HepG2 (cell line): Measurements from ENCODE around the gene HMBS. TPM values are rescaled to one million over a fixed set of nuclear protein-coding genes. Genes with fewer than 3 reads are reported as not detected.

ENCODE experiments used
- ATAC-seq: fragments of 200-7000 bp; cut with Tn5 transposase; 3 replicates; pipeline ENCODE4 v1.9.1; 2020; ENCODE audit warnings: mild to moderate bottlenecking, moderate library complexity
- BruUV-seq: library from RNA; stranded (reverse); fragments of 400-500 nt; replicated peaks from 2 replicates; lab custom pipeline; 2021; lab: Mats Ljungman, UMichigan
- CTCF ChIA-PET: fragments of 300-600 bp; formaldehyde crosslinking; extraction: SDS; loops from one replicate; lab custom pipeline; 2021; ENCODE audit warnings: low total read pairs, inconsistent platforms, low intra/inter-chr PET ratio; lab: Yijun Ruan, JAX
- POLR2A ChIA-PET: fragments of 350-600 bp; sonication (Branson Sonifier 250); formaldehyde crosslinking; loops from one replicate; lab custom pipeline; 2020; ENCODE audit warnings: antibody characterized with exemption, inconsistent platforms; lab: Yijun Ruan, JAX
- DNase-seq: peaks from one replicate; pipeline ENCODE4 v3.0.0-alpha.2; 2015; ENCODE audit warnings: low spot score
- FAIRE-seq: peaks from 3 replicates; lab custom pipeline; 2011; peaks lifted over from hg19 to GRCh38; lab: Jason Lieb, UNC
- H2AFZ ChIP-seq: one replicate; pipeline ENCODE4 v1.6.1; 2011; ENCODE audit warnings: low read length, inconsistent platforms
- H3K27ac ChIP-seq: fragments of 300-600 bp; 3 replicates; pipeline ENCODE4 v1.8.0; 2011; ENCODE audit warnings: mixed run types, mild to moderate bottlenecking, mixed read lengths, low read length, inconsistent platforms; ENCODE audit not compliant: insufficient read depth; ENCODE audit errors: extremely low read length
- H3K27me3 ChIP-seq, 2 experiments: fragments of 200-600 bp in 1 of 2; 2 replicates in 1 of 2; 3 replicates in 1 of 2; pipeline versions ENCODE4 v1.6.0 to v1.8.0; 2011; ENCODE audit warnings: low read length in 2 of 2, mild to moderate bottlenecking in 2 of 2, moderate library complexity in 2 of 2, inconsistent platforms in 1 of 2; ENCODE audit not compliant: insufficient read depth in 2 of 2, control insufficient read depth in 1 of 2
- H3K36me3 ChIP-seq, 2 experiments: fragments of 200-600 bp in 1 of 2; replicated peaks in 1 of 2; 2 replicates in 1 of 2; 3 replicates in 1 of 2; pipeline versions ENCODE4 v1.5.1 to v1.8.0; 2011; ENCODE audit warnings: low read length in 2 of 2, inconsistent platforms in 1 of 2; ENCODE audit not compliant: insufficient read depth in 2 of 2, control insufficient read depth in 1 of 2
- H3K4me1 ChIP-seq: 2 replicates; pipeline ENCODE4 v1.5.1; 2012; ENCODE audit warnings: low read length, inconsistent platforms; ENCODE audit not compliant: insufficient read depth
- H3K4me2 ChIP-seq: 2 replicates; pipeline ENCODE4 v1.6.0; 2011; ENCODE audit warnings: low read depth, low read length, inconsistent platforms
- H3K4me3 ChIP-seq, 3 experiments: fragments of 200-600 bp in 1 of 3; sonication (generic), shearing (Covaris generic) in 1 of 3; replicated peaks in 1 of 3; 2 replicates each; pipeline ENCODE4 v1.5.1; 2011 to 2016; ENCODE audit warnings: low read length in 3 of 3, inconsistent platforms in 2 of 3, low read depth in 2 of 3, mild to moderate bottlenecking in 2 of 3, control low read depth in 1 of 3, mixed read lengths in 1 of 3; ENCODE audit not compliant: insufficient read depth in 1 of 3
- H3K79me2 ChIP-seq: one replicate; pipeline ENCODE4 v1.6.1; 2011; ENCODE audit warnings: low read length, inconsistent platforms; ENCODE audit not compliant: insufficient read depth
- H3K9ac ChIP-seq: 2 replicates; pipeline ENCODE4 v1.6.0; 2011; ENCODE audit warnings: mild to moderate bottlenecking, low read depth, low read length, inconsistent platforms; ENCODE audit not compliant: insufficient read depth
- H3K9me3 ChIP-seq: 2 replicates; pipeline ENCODE4 v1.5.1; 2012; ENCODE audit warnings: mild to moderate bottlenecking, low read length
- H4K20me1 ChIP-seq: 2 replicates; pipeline ENCODE4 v1.6.0; 2011; ENCODE audit warnings: inconsistent platforms, mild to moderate bottlenecking, low read length, moderate library complexity; ENCODE audit not compliant: insufficient read depth
- ARID2 ChIP-seq: sonication (generic); formaldehyde crosslinking; IDR thresholded peaks from 2 replicates; pipeline ENCODE4 v1.8.1; 2022; ENCODE audit warnings: mild to moderate bottlenecking, missing genetic modification reagents, borderline replicate concordance
- FOSL1 ChIP-seq: sonication (generic); formaldehyde crosslinking; IDR thresholded peaks from 2 replicates; pipeline ENCODE4 v1.9.0; 2021; ENCODE audit warnings: missing genetic modification reagents, borderline replicate concordance
- GMEB2 ChIP-seq: IDR thresholded peaks from 2 replicates; pipeline ENCODE4 v1.6.1; 2016; ENCODE audit warnings: missing biosample characterization, missing genetic modification reagents, low read depth
- MEIS1 ChIP-seq: sonication (generic); formaldehyde crosslinking; IDR thresholded peaks from 2 replicates; pipeline ENCODE4 v1.9.0; 2021; ENCODE audit warnings: mild to moderate bottlenecking, missing genetic modification reagents, moderate library complexity, borderline replicate concordance
- MEIS2 ChIP-seq: sonication (generic); formaldehyde crosslinking; IDR thresholded peaks from 2 replicates; pipeline ENCODE4 v1.9.0; 2021; ENCODE audit warnings: mild to moderate bottlenecking, missing genetic modification reagents
- RBFOX2 ChIP-seq: fragments of 200-400 bp; formaldehyde crosslinking; IDR thresholded peaks from 2 replicates; pipeline ENCODE4 v1.6.1; 2017; ENCODE audit warnings: low read depth, mild to moderate bottlenecking, low read length
- SP5 ChIP-seq: IDR thresholded peaks from 2 replicates; pipeline ENCODE4 v1.6.1; 2016; ENCODE audit warnings: low read depth, borderline replicate concordance
- TOE1 ChIP-seq: sonication (generic); formaldehyde crosslinking; IDR thresholded peaks from 2 replicates; pipeline ENCODE4 v1.4.0; 2020; ENCODE audit warnings: mild to moderate bottlenecking, missing genetic modification reagents
- ZBTB14 ChIP-seq: sonication (generic); formaldehyde crosslinking; IDR thresholded peaks from 2 replicates; pipeline ENCODE4 v1.4.0; 2020; ENCODE audit warnings: missing genetic modification reagents
- ZNF143 ChIP-seq: sonication (generic); formaldehyde crosslinking; IDR thresholded peaks from 2 replicates; pipeline ENCODE4 v1.4.0; 2020; ENCODE audit warnings: missing genetic modification reagents
- ZNF547 ChIP-seq: sonication (generic); formaldehyde crosslinking; IDR thresholded peaks from 2 replicates; pipeline ENCODE4 v1.5.1; 2020; ENCODE audit warnings: mild to moderate bottlenecking, missing genetic modification reagents
- ZNF674 ChIP-seq: sonication (generic); formaldehyde crosslinking; IDR thresholded peaks from 2 replicates; pipeline ENCODE4 v1.5.0; 2020; ENCODE audit warnings: low read depth, mild to moderate bottlenecking, missing genetic modification reagents
- ZNF781 ChIP-seq: sonication (generic); formaldehyde crosslinking; IDR thresholded peaks from 2 replicates; pipeline ENCODE4 v1.5.1; 2020; ENCODE audit warnings: borderline replicate concordance, mild to moderate bottlenecking, missing genetic modification reagents; ENCODE audit errors: not compliant biosample characterization
- ZSCAN30 ChIP-seq: sonication (generic); formaldehyde crosslinking; IDR thresholded peaks from 2 replicates; pipeline ENCODE4 v1.5.0; 2020; ENCODE audit warnings: mild to moderate bottlenecking, missing genetic modification reagents
- WGBS: methylation state at CpG from one replicate; pipeline ENCODE4 v1.1.6; 2017; ENCODE audit warnings: low lambda C conversion rate; 5-methylcytosine and 5-hydroxymethylcytosine counted together
- in situ Hi-C: cut with HindIII; loops from 2 replicates; pipeline ENCODE4 v1.10.0; 2017; ENCODE audit warnings: low pct_unique_long_range_greater_than_20kb; ENCODE audit not compliant: extremely low pct_ligation_motif_present
- intact Hi-C: fragments of 100-400 bp; cut with micrococcal nuclease; formaldehyde crosslinking; loops from one replicate; pipeline ENCODE4 v1.10.0; 2022; ENCODE audit not compliant: unreplicated experiment
- polyA plus RNA-seq, 8 experiments: library from polyadenylated mRNA; depleted of rRNA in 3 of 8; stranded (reverse) in 7 of 8; unstranded in 1 of 8; fragments of >200 nt; fragmentation: Illumina TruSeq in 4 of 8; extraction: Trizol in 4 of 8; gene quantifications; 2 replicates each; pipeline versions ENCODE4 v1.2.1 to v1.2.3, GENCODE V29; 2011 to 2016; ENCODE audit warnings: low read depth in 4 of 8, missing spikeins in 1 of 8, mixed read lengths in 1 of 8; ENCODE audit not compliant: insufficient read depth in 1 of 8
- total RNA-seq, 5 experiments: library from RNA; depleted of rRNA; stranded (reverse); fragments of >200 nt; fragmentation: Illumina TruSeq; extraction: Trizol; gene quantifications; 2 replicates each; pipeline ENCODE4 v1.2.3, GENCODE V29; 2016; ENCODE audit warnings: low read depth in 1 of 5

HMBS gene
- total and polyA plus RNA-seq, 2 of the 13 experiments (the other 11 are each of a cell fraction or from before 2014, with no cell fraction given) = 9.4 to 46.9 TPM

DNA sequence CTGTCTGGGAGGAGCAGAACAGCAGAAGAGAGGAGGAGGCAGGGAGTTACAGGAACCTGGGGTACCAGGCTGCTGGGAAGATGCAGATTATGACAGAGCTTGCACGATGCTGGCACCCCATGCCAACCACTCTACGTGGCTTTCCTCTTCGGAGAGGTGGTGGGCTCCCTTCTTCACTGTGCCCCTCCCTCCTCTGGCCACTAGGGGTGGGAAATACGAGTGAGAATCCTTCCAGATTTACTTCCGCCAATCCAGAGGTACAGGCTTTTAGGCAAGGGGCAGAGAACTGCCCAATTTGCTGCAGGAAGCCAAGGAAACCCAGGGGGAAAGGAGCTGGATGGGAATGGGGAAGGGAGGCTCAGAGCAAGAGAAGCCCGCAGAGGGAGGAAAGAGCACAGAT, 40.0 kb upstream of the HMBS start:
- intact Hi-C loops (no loop called here), in situ Hi-C loops (no loop called here)
- Histone ChIP-seq H3K36me3 (peaks cover 29 to 36% of the 10 kb centered on the region in 2 experiments), H3K27ac (no peak overlapping the region), H2AFZ (no peak overlapping the region), H3K79me2 (no peaks in the 10 kb centered on the region), H3K9me3 (no peaks in the 10 kb centered on the region), H3K27me3 (no peaks in the 10 kb centered on the region; a peak in 1 of 5 replicates), H3K4me2 (no peak overlapping the region), H4K20me1 (peaks cover 3% of the 10 kb centered on the region; the same call in 1 of the 2 replicates), H3K9ac (no peak overlapping the region), H3K4me1 (peaks cover 9% of the 10 kb centered on the region; the same call in 1 of the 2 replicates), H3K4me3 (no peak overlapping the region)
- no peak for DNase-seq
- POLR2A ChIA-PET = interaction anchor here (1.2 to 2.4 kb wide), 2 partner anchors 23 to 26 kb away, joined by 7 to 8 read pairs; partner anchors contain the start of genes RPS25, TRAPPC4 and VPS11
- no peak for FAIRE-seq
- peak; percentile 26 for ATAC-seq
- BruUV-seq = no TSS peak
- no peak for TF ChIP-seq FOSL1 (CRISPR knock-in tag)
- TF ChIP-seq SP5 = no peak
- TF ChIP-seq ZNF674 (CRISPR knock-in tag) = no peak
- TF ChIP-seq MEIS1 (CRISPR knock-in tag) = no peak
- TF ChIP-seq ZSCAN30 = no peak
- TF ChIP-seq ARID2 (CRISPR knock-in tag) = no peak
- TF ChIP-seq ZNF547 = no peak
- TF ChIP-seq ZNF781 (CRISPR knock-in tag) = no peak
- CTCF ChIA-PET = no interaction called here
- WGBS = 83% methylated on average over 6 of the region's 6 CpGs

GRCh38 chr11:119046489-119046888, 38.2 kb upstream of the HMBS start:
- no peak overlapping the region for H3K4me3 ChIP-seq
- H4K20me1 ChIP-seq = peaks cover 3% of the 10 kb centered on the region; the same call in 1 of the 2 replicates
- H3K9ac ChIP-seq = no peak overlapping the region
- FAIRE-seq = no peak
- no CpG with 5 or more reads among the region's 6 CpGs for WGBS
- H3K36me3 ChIP-seq = peaks cover 39 to 47% of the 10 kb centered on the region in 2 experiments
- no peak overlapping the region for H3K4me2 ChIP-seq
- H3K27me3 ChIP-seq = no peaks in the 10 kb centered on the region; a peak in 1 of 5 replicates
- H2AFZ ChIP-seq = no peak overlapping the region
- ATAC-seq = no peak
- BruUV-seq = no TSS peak
- H3K79me2 ChIP-seq = no peaks in the 10 kb centered on the region
- H3K9me3 ChIP-seq = no peaks in the 10 kb centered on the region
- CTCF ChIA-PET = no interaction called here
- POLR2A ChIA-PET = interaction anchor here (0.9 kb wide), 1 partner anchor 10 kb away, joined by 3 read pairs; no protein-coding TSS in a partner anchor
- in situ Hi-C loops = no loop called here
- intact Hi-C loops = no loop called here
- no peak overlapping the region for H3K27ac ChIP-seq
- DNase-seq = no peak
- H3K4me1 ChIP-seq = peaks cover 9% of the 10 kb centered on the region; the same call in 1 of the 2 replicates
- TF ChIP-seq RBFOX2 = 0 out of 2 replicates have a peak, but pooled peaks have one; percentile 18
- no peak for TF ChIP-seq ZBTB14
- no peak for TF ChIP-seq TOE1 (CRISPR knock-in tag)
- TF ChIP-seq ZNF143 (CRISPR knock-in tag) = no peak
- no peak for TF ChIP-seq MEIS2 (CRISPR knock-in tag)
- no peak for TF ChIP-seq GMEB2 (CRISPR knock-in tag)
